SK-N-SH (cell line): ENCODE results near the gene RSRP1. TPM values are rescaled to one million over a fixed set of nuclear protein-coding genes. Genes with fewer than 3 reads are reported as not detected.

Experiments used
- CTCF ChIA-PET: fragments of 300-600, 350-600 bp; formaldehyde crosslinking; extraction: SDS; loops from one replicate; lab custom pipeline; 2021; lab: Yijun Ruan, JAX
- POLR2A ChIA-PET: fragments of 350-600 bp; sonication (Branson Sonifier 250); formaldehyde crosslinking; extraction: SDS; loops from one replicate; lab custom pipeline; 2020; ENCODE audit warnings: antibody characterized with exemption, inconsistent platforms; lab: Yijun Ruan, JAX
- DNase-seq: peaks from one replicate; pipeline ENCODE4 v3.0.0; 2012
- H2AFZ ChIP-seq: fragments of 200-600 bp; sonication (generic); 2 replicates; pipeline ENCODE4 v1.8.1; 2016; ENCODE audit warnings: antibody characterized with exemption, mild to moderate bottlenecking, low read depth
- H3F3A ChIP-seq: fragments of 200-600 bp; sonication (generic); replicated peaks from 2 replicates; pipeline ENCODE3; 2016; ENCODE audit warnings: antibody characterized with exemption, mild to moderate bottlenecking; ENCODE audit not compliant: insufficient read depth
- H3K27ac ChIP-seq, 2 experiments: fragments of 200-500 bp in 1 of 2; fragments of 200-600 bp in 1 of 2; sonication (Bioruptor generic) in 1 of 2; sonication (generic), shearing (Covaris generic) in 1 of 2; 2 replicates each; pipeline versions ENCODE4 v1.5.1 to v1.6.1; 2014 to 2016; ENCODE audit warnings: low read depth in 2 of 2, inconsistent platforms in 1 of 2, low read length in 1 of 2, mild to moderate bottlenecking in 1 of 2, mixed read lengths in 1 of 2
- H3K27me3 ChIP-seq: fragments of 200-600 bp; sonication (generic), shearing (Covaris generic); 2 replicates; pipeline ENCODE4 v1.6.1; 2016; ENCODE audit warnings: mixed run types; ENCODE audit not compliant: insufficient read depth
- H3K36me3 ChIP-seq, 2 experiments: fragments of 200-500 bp in 1 of 2; fragments of 200-600 bp in 1 of 2; sonication (Bioruptor generic) in 1 of 2; sonication (generic) in 1 of 2; replicated peaks in 1 of 2; 2 replicates each; pipeline versions ENCODE3 to v1.5.1; 2014 to 2016; ENCODE audit warnings: low read length in 1 of 2, mild to moderate bottlenecking in 1 of 2; ENCODE audit not compliant: insufficient read depth in 2 of 2, control insufficient read depth in 1 of 2
- H3K4me1 ChIP-seq, 2 experiments: fragments of 200-500 bp in 1 of 2; fragments of 200-600 bp in 1 of 2; sonication (Bioruptor generic) in 1 of 2; sonication (generic), shearing (Covaris generic) in 1 of 2; 2 replicates each; pipeline versions ENCODE4 v1.5.1 to v1.6.1; 2014 to 2016; ENCODE audit warnings: low read depth in 1 of 2, low read length in 1 of 2, mixed run types in 1 of 2; ENCODE audit not compliant: insufficient read depth in 2 of 2, control insufficient read depth in 1 of 2
- H3K4me2 ChIP-seq: fragments of 200-600 bp; sonication (generic), shearing (Covaris generic); 2 replicates; pipeline ENCODE4 v1.6.1; 2017; ENCODE audit warnings: mixed run types
- H3K4me3 ChIP-seq, 2 experiments: fragments of 200-500 bp in 1 of 2; fragments of 200-600 bp in 1 of 2; sonication (Bioruptor generic) in 1 of 2; sonication (generic), shearing (Covaris generic) in 1 of 2; 2 replicates each; pipeline versions ENCODE4 v1.5.1 to v1.8.1; 2014 to 2016; ENCODE audit warnings: low read depth in 2 of 2, inconsistent platforms in 1 of 2, low read length in 1 of 2, mild to moderate bottlenecking in 1 of 2, mixed read lengths in 1 of 2, moderate library complexity in 1 of 2
- H3K79me2 ChIP-seq: fragments of 200-600 bp; sonication (generic); 2 replicates; pipeline ENCODE4 v1.8.1; 2017; ENCODE audit warnings: mild to moderate bottlenecking; ENCODE audit not compliant: insufficient read depth
- H3K9ac ChIP-seq: fragments of 200-600 bp; sonication (generic); 2 replicates; pipeline ENCODE4 v1.6.1; 2017; ENCODE audit warnings: mixed run types
- H3K9me2 ChIP-seq: fragments of 200-600 bp; sonication (generic); 2 replicates; pipeline ENCODE4 v1.6.1; 2017; ENCODE audit warnings: mixed run types
- H3K9me3 ChIP-seq: fragments of 200-600 bp; sonication (generic); 2 replicates; pipeline ENCODE4 v1.6.1; 2017; ENCODE audit warnings: mixed run types, mild to moderate bottlenecking, moderate library complexity
- H4K20me1 ChIP-seq: fragments of 200-600 bp; sonication (generic); 2 replicates; pipeline ENCODE4 v1.6.1; 2017; ENCODE audit warnings: mild to moderate bottlenecking, mixed run types; ENCODE audit not compliant: insufficient read depth
- ELF1 ChIP-seq: IDR thresholded peaks from 2 replicates; pipeline ENCODE4 v1.4.0; 2012
- EP300 ChIP-seq, 2 experiments: IDR thresholded peaks; 2 replicates each; pipeline versions ENCODE4 v1.4.0 to v1.6.1; 2012; ENCODE audit warnings: borderline replicate concordance in 1 of 2, low read depth in 1 of 2, low read length in 1 of 2
- FOSL2 ChIP-seq: IDR thresholded peaks from 2 replicates; pipeline ENCODE4 v1.4.0; 2012; ENCODE audit warnings: low read depth, mild to moderate bottlenecking, moderate library complexity, borderline replicate concordance
- FOXJ3 ChIP-seq: sonication (generic); formaldehyde crosslinking; IDR thresholded peaks from 2 replicates; pipeline ENCODE4 v1.5.1; 2020; ENCODE audit warnings: mild to moderate bottlenecking, missing genetic modification reagents
- JUND ChIP-seq: IDR thresholded peaks from 2 replicates; pipeline ENCODE4 v1.4.0; 2012
- MEF2A ChIP-seq: IDR thresholded peaks from 2 replicates; pipeline ENCODE4 v1.4.0; 2012; ENCODE audit warnings: low read depth, borderline replicate concordance
- MXI1 ChIP-seq: IDR thresholded peaks from 2 replicates; pipeline ENCODE4 v1.6.1; 2012; ENCODE audit warnings: mild to moderate bottlenecking, low read depth, low read length, improper control_type of control experiment
- NRF1 ChIP-seq: IDR thresholded peaks from 2 replicates; pipeline ENCODE4 v1.6.1; 2012; ENCODE audit warnings: low read depth, mild to moderate bottlenecking, low read length
- RAD21 ChIP-seq: IDR thresholded peaks from 2 replicates; pipeline ENCODE4 v1.6.1; 2012; ENCODE audit warnings: mild to moderate bottlenecking, low read length
- RCOR1 ChIP-seq: fragments of 150-350 bp; IDR thresholded peaks from 2 replicates; pipeline ENCODE4 v1.6.1; 2017; ENCODE audit warnings: antibody characterized with exemption, low read length
- SIN3A ChIP-seq: IDR thresholded peaks from 2 replicates; pipeline ENCODE4 v1.6.1; 2012; ENCODE audit warnings: low read depth, mild to moderate bottlenecking, low read length, moderate library complexity, borderline replicate concordance
- SMC3 ChIP-seq: IDR thresholded peaks from 2 replicates; pipeline ENCODE4 v1.6.1; 2012; ENCODE audit warnings: low read depth, low read length, improper control_type of control experiment
- WGBS: methylation state at CpG from one replicate; pipeline ENCODE4 v1.1.6; 2017; ENCODE audit warnings: low lambda C conversion rate; 5-methylcytosine and 5-hydroxymethylcytosine counted together
- polyA plus RNA-seq, 3 experiments: library from polyadenylated mRNA; depleted of rRNA; stranded (reverse); fragments of >200 nt; gene quantifications; 2 replicates each; pipeline ENCODE4 v1.2.3, GENCODE V29; 2012
- TF ChIP-seq, protein P1 (sequence below): fragments of 150-350 bp; IDR thresholded peaks from 2 replicates; pipeline ENCODE4 v1.6.1; 2017; ENCODE audit warnings: antibody characterized with exemption, low read length, low read depth, borderline replicate concordance
- TF ChIP-seq, protein P2 (sequence below): IDR thresholded peaks from 2 replicates; pipeline ENCODE4 v1.4.0; 2012; ENCODE audit warnings: low read depth
- TF ChIP-seq, protein P3 (sequence below): IDR thresholded peaks from 2 replicates; pipeline ENCODE4 v1.4.0; 2012; ENCODE audit warnings: low read depth, borderline replicate concordance

The RSRP1 gene
- polyA plus RNA-seq, 1 of the 3 experiments (the other 2 are of a cell fraction), result 126 TPM

DNA sequence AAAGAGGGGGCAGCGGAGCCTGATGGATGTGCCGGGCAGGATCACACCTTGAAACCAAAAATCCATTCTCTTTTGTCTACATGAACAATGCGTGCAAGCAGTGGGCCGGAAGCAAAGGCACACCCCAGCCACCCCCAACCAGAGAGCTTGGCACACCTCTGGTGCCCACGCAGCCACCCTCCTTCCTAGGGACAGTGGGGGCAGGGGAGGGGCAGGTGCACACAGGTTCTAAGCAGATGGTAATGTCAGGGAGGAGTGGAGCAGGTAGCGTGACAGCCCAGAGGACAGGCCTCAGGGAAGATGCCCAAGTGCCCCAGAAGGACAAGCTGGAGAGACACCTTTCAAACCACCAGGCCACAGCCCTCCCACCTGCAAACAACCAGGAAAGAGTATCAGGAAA, 51.4 kb downstream of the RSRP1 start:
- ChIA-PET CTCF (interaction anchor here (1.6 to 5.5 kb wide), 2 partner anchors 9 to 348 kb away, joined by 4 to 28 read pairs; no protein-coding TSS in a partner anchor), POLR2A (no interaction called here)
- H3K9me2 ChIP-seq, result no peaks in the 10 kb centered on the region
- no peak for DNase-seq
- H3K79me2 ChIP-seq, result no peaks in the 10 kb centered on the region
- no peaks in the 10 kb centered on the region for H3K9me3 ChIP-seq
- WGBS, result 87% methylated on average over 6 of the region's 6 CpGs
- no peaks in the 10 kb centered on the region for H3F3A ChIP-seq
- TF ChIP-seq EP300 (IDR thresholded peaks at IDR 0.05; ENCODE audit: borderline replicate concordance in 1 of 2, low read depth in 1 of 2, low read length in 1 of 2), result no peak
- TF ChIP-seq MXI1, result no peak
- TF ChIP-seq, protein P1, sequence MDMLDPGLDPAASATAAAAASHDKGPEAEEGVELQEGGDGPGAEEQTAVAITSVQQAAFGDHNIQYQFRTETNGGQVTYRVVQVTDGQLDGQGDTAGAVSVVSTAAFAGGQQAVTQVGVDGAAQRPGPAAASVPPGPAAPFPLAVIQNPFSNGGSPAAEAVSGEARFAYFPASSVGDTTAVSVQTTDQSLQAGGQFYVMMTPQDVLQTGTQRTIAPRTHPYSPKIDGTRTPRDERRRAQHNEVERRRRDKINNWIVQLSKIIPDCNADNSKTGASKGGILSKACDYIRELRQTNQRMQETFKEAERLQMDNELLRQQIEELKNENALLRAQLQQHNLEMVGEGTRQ, result no peak
- TF ChIP-seq FOXJ3, result no peak
- TF ChIP-seq JUND, result no peak
- no peak for TF ChIP-seq MEF2A
- no peak for TF ChIP-seq RAD21
- no peak for TF ChIP-seq SMC3
- TF ChIP-seq, protein P2, sequence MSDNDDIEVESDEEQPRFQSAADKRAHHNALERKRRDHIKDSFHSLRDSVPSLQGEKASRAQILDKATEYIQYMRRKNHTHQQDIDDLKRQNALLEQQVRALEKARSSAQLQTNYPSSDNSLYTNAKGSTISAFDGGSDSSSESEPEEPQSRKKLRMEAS, result no peak
- TF ChIP-seq, protein P3, sequence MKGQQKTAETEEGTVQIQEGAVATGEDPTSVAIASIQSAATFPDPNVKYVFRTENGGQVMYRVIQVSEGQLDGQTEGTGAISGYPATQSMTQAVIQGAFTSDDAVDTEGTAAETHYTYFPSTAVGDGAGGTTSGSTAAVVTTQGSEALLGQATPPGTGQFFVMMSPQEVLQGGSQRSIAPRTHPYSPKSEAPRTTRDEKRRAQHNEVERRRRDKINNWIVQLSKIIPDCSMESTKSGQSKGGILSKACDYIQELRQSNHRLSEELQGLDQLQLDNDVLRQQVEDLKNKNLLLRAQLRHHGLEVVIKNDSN, result no peak
- no peak for TF ChIP-seq RCOR1
- no peak for TF ChIP-seq NRF1
- no peak for TF ChIP-seq SIN3A
- no peak for TF ChIP-seq FOSL2
- TF ChIP-seq ELF1, result no peak
- H3K4me1 ChIP-seq, result no peaks in the 10 kb centered on the region; a peak in 1 of 4 replicates
- no peak overlapping the region for H3K4me3 ChIP-seq
- no peaks in the 10 kb centered on the region for H3K36me3 ChIP-seq
- no peak overlapping the region for H3K27ac ChIP-seq
- H3K9ac ChIP-seq, result no peak overlapping the region
- peaks cover 15% of the 10 kb centered on the region; the same call in 1 of the 2 replicates for H3K27me3 ChIP-seq
- H4K20me1 ChIP-seq, result no peaks in the 10 kb centered on the region
- no peak overlapping the region for H2AFZ ChIP-seq
- H3K4me2 ChIP-seq, result no peak overlapping the region

DNA sequence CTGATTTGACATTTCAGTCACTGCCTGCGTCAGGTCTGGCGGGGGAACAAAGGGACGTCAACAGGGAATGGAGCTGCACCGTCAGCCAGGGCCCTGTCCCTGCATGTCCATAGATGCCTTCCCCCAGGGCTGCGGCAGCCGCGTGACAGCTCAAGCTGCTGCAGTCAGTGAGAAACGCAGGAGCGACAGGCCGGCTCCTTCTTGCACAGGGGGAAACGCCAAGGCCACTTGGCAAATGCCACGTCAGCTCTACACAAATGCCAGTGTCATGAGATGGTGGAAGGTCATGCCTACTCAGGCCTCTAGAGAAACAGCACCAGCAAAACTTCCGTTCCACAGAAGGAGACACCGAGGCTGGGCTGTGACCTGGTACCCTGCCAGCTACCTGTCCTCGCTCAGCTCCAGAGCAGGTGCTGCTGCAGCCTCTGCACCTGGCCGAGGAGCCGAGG, 52.7 kb downstream of the RSRP1 start:
- no peak overlapping the region for H2AFZ ChIP-seq
- H3K36me3 ChIP-seq, result no peaks in the 10 kb centered on the region
- no peak overlapping the region for H3K4me3 ChIP-seq
- TF ChIP-seq SMC3, result no peak
- DNase-seq, result no peak
- no peak overlapping the region for H3K4me2 ChIP-seq
- no peak overlapping the region for H3K27ac ChIP-seq
- CTCF ChIA-PET, result interaction anchor here (0.6 to 5.5 kb wide), 4 partner anchors 10 to 347 kb away, joined by 3 to 28 read pairs (median 4); no protein-coding TSS in a partner anchor
- no peaks in the 10 kb centered on the region for H4K20me1 ChIP-seq
- 75% methylated on average over 9 of the region's 17 CpGs for WGBS
- POLR2A ChIA-PET, result no interaction called here
- H3K9ac ChIP-seq, result no peak overlapping the region
- peaks cover 15% of the 10 kb centered on the region; the same call in 1 of the 2 replicates for H3K27me3 ChIP-seq
- no peaks in the 10 kb centered on the region; a peak in 1 of 4 replicates for H3K4me1 ChIP-seq
- no peaks in the 10 kb centered on the region for H3F3A ChIP-seq
- H3K79me2 ChIP-seq, result no peaks in the 10 kb centered on the region
- no peaks in the 10 kb centered on the region for H3K9me3 ChIP-seq
- H3K9me2 ChIP-seq, result no peaks in the 10 kb centered on the region
